Trophoblast cell (in vitro differentiated cells and primary cell): Measurements from ENCODE around the gene ARMC9.
"Not testable (repeated sequence)": the region's sequence is repeated elsewhere in the genome, so short reads cannot be mapped to it uniquely, and the experiment has no call there.

Experiments
- DNase-seq, 2 donors: peaks; one replicate each; pipeline ENCODE4 v3.0.0-alpha.2; 2016
- H2AFZ ChIP-seq: 2 replicates; pipeline ENCODE4 v1.6.1; 2013; ENCODE audit warnings: low read length, moderate library complexity, mild to moderate bottlenecking; ENCODE audit not compliant: insufficient read depth, poor library complexity
- H2AK5ac ChIP-seq: 2 replicates; pipeline ENCODE4 v1.6.1; 2013; ENCODE audit warnings: mild to moderate bottlenecking, low read length
- H2BK120ac ChIP-seq: 2 replicates; pipeline ENCODE4 v1.6.1; 2013; ENCODE audit warnings: low read length, mild to moderate bottlenecking, moderate library complexity; ENCODE audit not compliant: insufficient read depth, poor library complexity
- H2BK12ac ChIP-seq: 2 replicates; pipeline ENCODE4 v1.6.1; 2013; ENCODE audit warnings: mild to moderate bottlenecking, low read length, moderate library complexity
- H2BK5ac ChIP-seq: 2 replicates; pipeline ENCODE4 v1.6.1; 2013; ENCODE audit warnings: low read length, low read depth, moderate library complexity, mild to moderate bottlenecking; ENCODE audit not compliant: poor library complexity
- H3K14ac ChIP-seq: 2 replicates; pipeline ENCODE4 v1.6.1; 2013; ENCODE audit warnings: mild to moderate bottlenecking, low read length
- H3K18ac ChIP-seq: 2 replicates; pipeline ENCODE4 v1.6.1; 2013; ENCODE audit warnings: mild to moderate bottlenecking, low read length
- H3K23ac ChIP-seq: 2 replicates; pipeline ENCODE4 v1.6.1; 2013; ENCODE audit warnings: low read length
- H3K27ac ChIP-seq: 2 replicates; pipeline ENCODE4 v1.5.1; 2013; ENCODE audit warnings: low read depth, mild to moderate bottlenecking, inconsistent platforms, low read length, moderate library complexity
- H3K27me3 ChIP-seq: 2 replicates; pipeline ENCODE4 v1.6.1; 2013; ENCODE audit warnings: inconsistent platforms, mild to moderate bottlenecking, low read length, moderate library complexity; ENCODE audit not compliant: insufficient read depth
- H3K36me3 ChIP-seq, 2 experiments: 1 replicate in 1 of 2; 2 replicates in 1 of 2; pipeline ENCODE4 v1.6.1; 2013; ENCODE audit warnings: low read length in 2 of 2, mild to moderate bottlenecking in 2 of 2, moderate library complexity in 1 of 2; ENCODE audit not compliant: insufficient read depth in 2 of 2, control insufficient read depth in 1 of 2
- H3K4ac ChIP-seq: 2 replicates; pipeline ENCODE4 v1.6.1; 2013; ENCODE audit warnings: low read depth, mild to moderate bottlenecking, low read length, moderate library complexity
- H3K4me1 ChIP-seq, 2 experiments: 1 replicate in 1 of 2; 2 replicates in 1 of 2; pipeline ENCODE4 v1.6.1; 2013; ENCODE audit warnings: low read length in 2 of 2, mild to moderate bottlenecking in 2 of 2, moderate library complexity in 1 of 2; ENCODE audit not compliant: insufficient read depth in 2 of 2, control insufficient read depth in 1 of 2
- H3K4me2 ChIP-seq: 2 replicates; pipeline ENCODE4 v1.6.1; 2013; ENCODE audit warnings: inconsistent platforms, mild to moderate bottlenecking, low read length, moderate library complexity
- H3K4me3 ChIP-seq: 2 replicates; pipeline ENCODE4 v1.5.1; 2013; ENCODE audit warnings: mild to moderate bottlenecking, low read depth, low read length, inconsistent platforms
- H3K79me1 ChIP-seq: one replicate; pipeline ENCODE4 v1.6.1; 2013; ENCODE audit warnings: low read length
- H3K79me2 ChIP-seq: 2 replicates; pipeline ENCODE4 v1.6.1; 2013; ENCODE audit warnings: low read length, mild to moderate bottlenecking; ENCODE audit not compliant: control insufficient read depth, insufficient read depth, poor library complexity
- H3K9ac ChIP-seq: 2 replicates; pipeline ENCODE4 v1.6.1; 2013; ENCODE audit warnings: mild to moderate bottlenecking, low read length
- H3K9me3 ChIP-seq: 2 replicates; pipeline ENCODE4 v1.6.1; 2013; ENCODE audit warnings: low read depth, mild to moderate bottlenecking, control low read depth, inconsistent platforms, low read length; ENCODE audit not compliant: insufficient read depth
- H4K12ac ChIP-seq: 2 replicates; pipeline ENCODE4 v1.6.1; 2013; ENCODE audit warnings: low read depth, mild to moderate bottlenecking, low read length, moderate library complexity
- H4K8ac ChIP-seq: 2 replicates; pipeline ENCODE4 v1.6.1; 2013; ENCODE audit warnings: low read depth, mild to moderate bottlenecking, low read length, moderate library complexity
- H4K91ac ChIP-seq: one replicate; pipeline ENCODE4 v1.6.1; 2013; ENCODE audit warnings: low read depth, mild to moderate bottlenecking, low read length, moderate library complexity
- WGBS: extraction: QIAGEN DNeasy Blood & Tissue Kit; methylation state at CpG from one replicate; pipeline ENCODE4 v1.1.7; 2013; ENCODE audit warnings: missing lambda C conversion rate; ENCODE audit not compliant: insufficient read length, insufficient coverage; ENCODE audit errors: extremely low coverage; 5-methylcytosine and 5-hydroxymethylcytosine counted together

Gene ARMC9

DNA sequence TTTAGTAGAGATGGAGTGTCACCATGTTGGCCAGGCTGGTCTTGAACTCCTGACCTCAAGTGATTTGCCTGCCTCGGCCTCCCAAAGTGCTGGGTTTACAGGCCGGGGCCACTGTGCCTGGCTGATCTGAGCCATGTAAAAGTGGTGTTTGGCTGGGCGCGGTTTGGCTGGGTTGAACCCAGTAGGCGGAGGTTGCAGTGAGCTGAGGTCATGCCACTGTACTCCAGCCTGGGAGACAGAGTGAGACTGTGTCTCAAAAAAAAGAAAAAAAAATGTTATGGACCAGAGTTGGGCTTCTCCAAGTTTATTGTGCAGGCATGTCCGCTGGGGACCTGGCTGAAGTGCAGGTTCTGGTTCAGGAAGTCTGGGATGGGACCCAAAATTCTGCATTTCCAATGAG is 54.9 kb downstream of the ARMC9 start:
- not testable (repeated sequence) for H3K79me2 ChIP-seq, H4K8ac ChIP-seq, H3K4me2 ChIP-seq, H2BK12ac ChIP-seq, H3K9me3 ChIP-seq, H3K23ac ChIP-seq, H3K36me3 ChIP-seq, H2AK5ac ChIP-seq, H3K14ac ChIP-seq, H3K79me1 ChIP-seq, DNase-seq, H2BK5ac ChIP-seq, H3K4me3 ChIP-seq, H4K91ac ChIP-seq, H3K27ac ChIP-seq, H2BK120ac ChIP-seq, H3K27me3 ChIP-seq, H3K4me1 ChIP-seq, H2AFZ ChIP-seq, H3K18ac ChIP-seq, H4K12ac ChIP-seq, H3K4ac ChIP-seq, H3K9ac ChIP-seq
- WGBS: no CpG with 5 or more reads among the region's 6 CpGs

DNA sequence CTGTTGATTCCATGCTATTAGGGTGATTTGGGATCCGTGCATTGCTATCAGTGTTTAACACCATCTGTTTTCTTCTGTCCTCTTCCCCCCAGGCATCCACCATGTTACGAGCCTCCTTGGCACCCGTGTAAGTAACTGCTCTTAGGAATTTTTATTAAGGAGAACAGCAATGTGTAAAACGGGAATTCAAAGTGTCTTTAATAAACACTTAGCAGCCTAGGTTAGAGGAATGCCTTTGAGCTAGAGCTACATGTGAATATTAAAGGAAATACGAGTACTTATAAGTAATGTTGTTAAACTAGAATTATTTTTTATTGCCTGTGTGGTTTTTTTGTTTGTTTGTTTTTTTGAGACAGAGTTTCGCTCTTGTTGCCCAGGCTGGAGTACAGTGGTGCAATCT is 58.1 kb downstream of the ARMC9 start:
- Histone ChIP-seq H2BK12ac (no peak overlapping the region), H3K4me2 (no peak overlapping the region), H3K9me3 (no peaks in the 10 kb centered on the region), H3K36me3 (peaks cover 5 to 6% of the 10 kb centered on the region in 2 experiments), H3K4me1 (peaks cover 0 to 5% of the 10 kb centered on the region in 2 experiments), H3K79me1 (no peaks in the 10 kb centered on the region), H3K14ac (no peak overlapping the region), H3K27ac (no peak overlapping the region), H4K8ac (no peak overlapping the region), H2AK5ac (no peak overlapping the region), H3K79me2 (no peaks in the 10 kb centered on the region), H3K18ac (no peak overlapping the region), H3K9ac (no peak overlapping the region), H3K23ac (no peak overlapping the region), H2BK5ac (no peak overlapping the region), H3K27me3 (no peaks in the 10 kb centered on the region), H2AFZ (no peak overlapping the region), H3K4ac (no peak overlapping the region), H4K91ac (no peak overlapping the region), H4K12ac (no peak overlapping the region), H3K4me3 (no peak overlapping the region), H2BK120ac (no peak overlapping the region)
- DNase-seq: no peak
- no CpG with 5 or more reads among the region's 6 CpGs for WGBS

DNA sequence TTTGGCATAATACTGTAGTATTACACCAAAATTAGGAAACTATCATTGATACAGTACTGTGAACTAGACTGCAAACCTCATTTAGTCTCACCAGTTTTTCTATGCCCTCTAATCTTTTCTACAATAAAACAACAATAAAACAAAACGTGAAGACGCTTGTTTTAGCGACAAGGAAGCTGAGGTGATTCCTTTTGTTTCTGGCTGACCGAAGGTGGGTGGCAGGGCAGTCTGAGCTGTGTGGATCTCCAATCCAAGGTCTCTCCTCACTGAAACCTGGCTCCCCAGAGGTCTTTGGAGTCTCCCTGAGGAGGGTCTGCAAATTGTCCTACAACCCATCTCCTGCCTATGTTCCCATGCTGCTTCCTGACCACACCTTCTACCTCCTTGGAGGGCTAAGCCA is 59.3 kb downstream of the ARMC9 start:
- Histone ChIP-seq H3K4ac (no peak overlapping the region), H3K27ac (no peak overlapping the region), H3K79me1 (no peaks in the 10 kb centered on the region), H3K23ac (no peak overlapping the region), H2BK12ac (no peak overlapping the region), H3K9ac (no peak overlapping the region), H3K4me1 (peaks cover 0 to 5% of the 10 kb centered on the region in 2 experiments), H3K9me3 (no peaks in the 10 kb centered on the region), H3K4me3 (no peak overlapping the region), H3K27me3 (no peaks in the 10 kb centered on the region), H4K91ac (no peak overlapping the region), H4K12ac (no peak overlapping the region), H3K18ac (no peak overlapping the region), H2AFZ (no peak overlapping the region), H3K14ac (no peak overlapping the region), H2AK5ac (no peak overlapping the region), H3K36me3 (peaks cover 5 to 9% of the 10 kb centered on the region in 2 experiments), H4K8ac (no peak overlapping the region), H3K4me2 (no peak overlapping the region), H3K79me2 (no peaks in the 10 kb centered on the region), H2BK120ac (no peak overlapping the region), H2BK5ac (no peak overlapping the region)
- WGBS: no CpG with 5 or more reads among the region's 4 CpGs
- no peak for DNase-seq

DNA sequence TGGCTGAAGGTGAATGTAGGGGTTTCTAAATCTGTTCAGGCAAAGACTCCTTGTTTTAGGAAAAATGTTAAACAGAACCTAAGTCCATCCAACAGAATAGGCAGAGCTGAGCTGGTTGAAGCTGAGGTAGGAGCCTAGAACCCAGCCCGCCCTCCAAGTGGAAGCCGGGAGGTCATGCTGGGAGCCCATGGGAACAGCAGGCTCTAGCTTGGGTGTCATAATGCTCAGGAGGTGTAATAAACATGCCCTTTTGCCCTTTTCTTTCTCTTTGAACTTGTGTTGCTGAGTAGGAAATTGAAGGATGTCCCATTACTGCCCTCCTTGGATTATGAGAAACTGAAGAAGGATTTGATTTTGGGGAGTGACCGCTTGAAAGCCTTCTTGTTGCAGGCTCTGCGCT is 60.3 kb downstream of the ARMC9 start:
- no peak overlapping the region for H3K4me2 ChIP-seq
- no peaks in the 10 kb centered on the region for H3K79me2 ChIP-seq
- H3K14ac ChIP-seq: no peak overlapping the region
- H3K4ac ChIP-seq: no peak overlapping the region
- no peak overlapping the region for H2BK120ac ChIP-seq
- H2BK5ac ChIP-seq: no peak overlapping the region
- no peak overlapping the region for H3K27ac ChIP-seq
- H4K12ac ChIP-seq: no peak overlapping the region
- H2AFZ ChIP-seq: no peak overlapping the region
- no peak for DNase-seq
- H4K8ac ChIP-seq: no peak overlapping the region
- no peak overlapping the region for H2AK5ac ChIP-seq
- no CpG with 5 or more reads among the region's 4 CpGs for WGBS
- H4K91ac ChIP-seq: no peak overlapping the region
- no peak overlapping the region for H3K9ac ChIP-seq
- H3K4me3 ChIP-seq: no peak overlapping the region
- H2BK12ac ChIP-seq: no peak overlapping the region
- no peaks in the 10 kb centered on the region for H3K9me3 ChIP-seq
- peaks cover 0 to 5% of the 10 kb centered on the region in 2 experiments for H3K4me1 ChIP-seq
- H3K18ac ChIP-seq: no peak overlapping the region
- no peaks in the 10 kb centered on the region for H3K79me1 ChIP-seq
- peaks cover 5 to 9% of the 10 kb centered on the region in 2 experiments for H3K36me3 ChIP-seq
- no peak overlapping the region for H3K23ac ChIP-seq
- no peaks in the 10 kb centered on the region for H3K27me3 ChIP-seq
